ENCODE data around the gene CUX1.
"Not testable (repeated sequence)": the region's sequence is repeated elsewhere in the genome, so short reads cannot be mapped to it uniquely, and the experiment has no call there.

CUX1 gene

DNA sequence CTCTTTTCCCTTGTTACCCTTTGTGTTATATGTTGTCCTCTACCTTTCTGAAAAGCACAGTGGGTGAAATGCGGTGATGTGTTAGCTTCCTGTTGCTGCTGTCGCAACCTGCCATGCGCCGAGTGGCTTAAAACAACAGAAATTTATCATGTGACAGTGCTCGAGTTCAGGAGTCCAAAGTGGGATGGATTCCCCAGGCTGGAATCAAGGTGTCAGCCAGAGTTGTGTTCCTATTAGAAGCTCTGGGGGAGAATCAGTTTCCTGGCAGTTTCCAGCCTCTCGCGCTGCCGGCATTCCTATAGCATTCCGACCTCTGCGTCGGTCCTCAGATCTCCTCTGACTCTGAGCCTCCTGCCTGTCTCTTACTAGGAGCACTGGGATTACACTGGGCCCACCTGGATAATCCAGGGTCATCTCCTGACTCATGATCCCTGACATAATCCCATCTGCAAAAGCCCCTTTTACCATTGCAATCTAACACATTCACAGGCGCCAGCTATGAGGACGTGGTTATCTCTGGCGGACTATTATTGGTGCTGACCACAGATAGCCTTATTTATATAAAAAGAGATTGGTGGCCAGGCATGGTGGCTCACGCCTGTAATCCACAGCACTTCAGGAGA is 207.5 kb downstream of the CUX1 start:
- Histone ChIP-seq H3K36me3 (no peaks in the 10 kb centered on the region; the same call in 1 of the 2 replicates), H3K4me3 (ENCODE audit: low read depth, low read length) (no peak overlapping the region)
- no peak for DNase-seq

DNA sequence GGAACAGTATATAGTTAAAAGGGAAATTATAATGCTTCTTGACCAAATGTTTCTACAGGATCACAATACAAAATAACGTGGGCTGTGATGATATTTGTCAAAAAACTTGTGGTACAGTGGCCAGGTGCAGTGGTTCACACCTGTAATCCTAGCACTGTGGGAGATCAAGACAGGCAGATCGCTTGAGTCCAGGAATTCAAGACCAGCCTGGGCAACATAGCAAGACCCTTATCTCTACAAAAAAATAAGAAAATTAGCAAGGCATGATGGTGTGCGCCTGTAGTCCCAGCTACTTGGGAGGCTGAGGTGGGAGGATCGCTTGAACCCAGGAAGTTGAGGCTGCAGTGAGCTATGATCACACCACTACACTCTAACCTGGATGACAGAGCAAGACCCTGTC is 208.4 kb downstream of the CUX1 start:
- not testable (repeated sequence) for H3K9me3 ChIP-seq; H3K4me1 ChIP-seq; H3K36me3 ChIP-seq; H3K27me3 ChIP-seq; H3K4me3 ChIP-seq (ENCODE audit: low read depth, low read length); DNase-seq

More for the DNA sequence above, 207.5 kb downstream of the CUX1 start:
- TF ChIP-seq, protein P1, sequence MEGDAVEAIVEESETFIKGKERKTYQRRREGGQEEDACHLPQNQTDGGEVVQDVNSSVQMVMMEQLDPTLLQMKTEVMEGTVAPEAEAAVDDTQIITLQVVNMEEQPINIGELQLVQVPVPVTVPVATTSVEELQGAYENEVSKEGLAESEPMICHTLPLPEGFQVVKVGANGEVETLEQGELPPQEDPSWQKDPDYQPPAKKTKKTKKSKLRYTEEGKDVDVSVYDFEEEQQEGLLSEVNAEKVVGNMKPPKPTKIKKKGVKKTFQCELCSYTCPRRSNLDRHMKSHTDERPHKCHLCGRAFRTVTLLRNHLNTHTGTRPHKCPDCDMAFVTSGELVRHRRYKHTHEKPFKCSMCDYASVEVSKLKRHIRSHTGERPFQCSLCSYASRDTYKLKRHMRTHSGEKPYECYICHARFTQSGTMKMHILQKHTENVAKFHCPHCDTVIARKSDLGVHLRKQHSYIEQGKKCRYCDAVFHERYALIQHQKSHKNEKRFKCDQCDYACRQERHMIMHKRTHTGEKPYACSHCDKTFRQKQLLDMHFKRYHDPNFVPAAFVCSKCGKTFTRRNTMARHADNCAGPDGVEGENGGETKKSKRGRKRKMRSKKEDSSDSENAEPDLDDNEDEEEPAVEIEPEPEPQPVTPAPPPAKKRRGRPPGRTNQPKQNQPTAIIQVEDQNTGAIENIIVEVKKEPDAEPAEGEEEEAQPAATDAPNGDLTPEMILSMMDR (IDR thresholded peaks at IDR 0.05; ENCODE audit: low read depth, low read length) = no peak
- Histone ChIP-seq H3K9me3 (no peaks in the 10 kb centered on the region), H3K4me1 (no peaks in the 10 kb centered on the region), H3K27me3 (no peaks in the 10 kb centered on the region)

DNA sequence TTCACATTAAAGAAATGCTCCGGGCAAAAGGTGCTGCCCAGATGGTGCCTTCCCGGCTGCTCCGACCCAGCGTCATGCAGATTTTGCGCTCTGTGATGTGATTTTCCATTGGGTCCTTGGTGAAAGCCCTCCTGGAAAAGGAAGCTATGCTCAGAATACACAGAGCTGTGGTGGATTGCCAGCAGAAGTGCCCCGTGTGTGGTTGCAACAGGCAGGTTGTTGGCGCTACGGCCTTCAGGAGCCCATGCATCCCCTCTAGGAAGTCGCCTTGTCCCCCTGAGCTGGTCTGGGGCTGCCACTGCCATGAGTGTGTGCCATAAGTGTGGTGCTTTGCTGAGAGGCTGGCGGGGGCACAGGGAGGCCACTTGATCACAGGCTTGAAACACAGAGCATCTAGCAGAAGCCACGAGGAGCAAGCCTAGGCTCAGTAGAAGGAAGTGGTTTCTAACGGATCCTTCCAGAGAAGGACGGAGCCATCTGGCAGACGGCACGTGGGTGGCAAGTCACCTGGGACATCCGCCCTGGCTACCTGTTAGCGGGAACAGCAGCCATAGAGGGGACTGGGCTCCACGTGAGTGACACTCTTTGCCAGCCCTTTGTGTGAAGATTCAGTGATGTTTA is 210.9 kb downstream of the CUX1 start:
- no peaks in the 10 kb centered on the region; the same call in 1 of the 2 replicates for H3K36me3 ChIP-seq
- no peak for DNase-seq
- no peak overlapping the region for H3K4me3 ChIP-seq (ENCODE audit: low read depth, low read length)
- no peaks in the 10 kb centered on the region for H3K27me3 ChIP-seq
- H3K9me3 ChIP-seq = no peaks in the 10 kb centered on the region
- no peaks in the 10 kb centered on the region for H3K4me1 ChIP-seq
- TF ChIP-seq, protein P1 (IDR thresholded peaks at IDR 0.05; ENCODE audit: low read depth, low read length) = no peak

DNA sequence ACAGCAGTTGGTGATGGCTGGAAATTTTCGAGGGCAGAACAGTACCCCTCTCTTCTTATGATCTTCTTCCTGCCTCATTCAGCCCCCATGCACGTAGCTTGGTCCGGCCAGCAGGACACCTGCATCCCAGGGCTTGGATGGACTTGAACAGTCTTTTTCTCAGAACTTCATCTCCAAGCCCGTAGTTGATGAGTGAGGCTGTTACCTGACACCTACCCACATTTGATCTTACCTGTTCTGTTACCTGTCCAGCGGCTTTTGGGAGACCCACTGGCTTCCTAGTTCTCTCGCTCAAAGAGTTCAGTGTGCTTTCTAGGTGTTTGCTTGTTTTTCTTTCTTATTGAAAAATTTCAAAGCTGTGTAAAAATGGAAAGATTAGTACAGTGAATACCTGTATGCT is 212.2 kb downstream of the CUX1 start:
- TF ChIP-seq, protein P1 (IDR thresholded peaks at IDR 0.05; ENCODE audit: low read depth, low read length) = no peak
- DNase-seq = no peak
- Histone ChIP-seq H3K4me1 (no peaks in the 10 kb centered on the region), H3K9me3 (no peaks in the 10 kb centered on the region), H3K4me3 (ENCODE audit: low read depth, low read length) (no peak overlapping the region), H3K27me3 (no peaks in the 10 kb centered on the region), H3K36me3 (no peaks in the 10 kb centered on the region; the same call in 1 of the 2 replicates)

DNA sequence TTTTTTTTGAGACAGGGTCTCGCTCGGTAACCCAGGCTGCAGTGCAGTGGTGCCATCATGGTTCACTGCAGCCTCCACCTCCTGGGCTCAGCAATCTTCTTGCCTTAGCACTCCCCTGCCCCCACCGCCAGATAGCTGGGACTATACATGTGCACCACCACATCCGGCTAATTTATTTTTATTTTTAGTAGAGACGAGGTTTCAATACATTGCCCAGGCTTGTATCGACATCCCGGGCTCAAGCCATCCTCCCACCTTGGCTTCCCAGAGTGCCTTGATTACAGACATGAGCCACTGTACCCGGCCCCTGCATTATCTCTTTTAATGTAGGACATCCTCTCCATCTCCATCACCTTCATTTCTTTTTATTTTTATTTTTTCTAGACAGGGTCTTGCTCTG is 213.3 kb downstream of the CUX1 start:
- TF ChIP-seq, protein P1 (IDR thresholded peaks at IDR 0.05; ENCODE audit: low read depth, low read length) = no peak
- Histone ChIP-seq H3K4me1 (no peaks in the 10 kb centered on the region), H3K27me3 (no peaks in the 10 kb centered on the region), H3K36me3 (no peaks in the 10 kb centered on the region; the same call in 1 of the 2 replicates), H3K4me3 (ENCODE audit: low read depth, low read length) (no peak overlapping the region), H3K9me3 (no peaks in the 10 kb centered on the region)
- no peak for DNase-seq

DNA sequence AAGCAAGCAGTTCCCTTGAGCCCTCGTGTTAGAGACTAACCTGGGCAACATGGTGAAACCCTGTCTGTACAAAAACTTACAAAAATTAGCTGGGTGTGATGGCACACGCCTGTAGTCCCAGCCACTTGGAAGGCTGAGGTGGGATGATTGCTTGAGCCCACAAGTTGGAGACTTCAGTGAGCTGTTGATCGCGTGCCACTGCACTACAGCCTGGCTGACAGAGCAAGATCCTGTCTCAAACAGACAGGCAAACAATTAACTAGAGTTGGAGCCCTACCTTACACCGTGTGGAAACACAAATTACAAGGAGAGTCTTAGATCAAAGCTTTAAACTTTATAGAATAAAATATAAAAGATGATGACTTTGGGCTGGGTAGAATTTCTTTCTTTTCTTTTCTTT is 219.5 kb downstream of the CUX1 start:
- TF ChIP-seq, protein P1 (IDR thresholded peaks at IDR 0.05; ENCODE audit: low read depth, low read length) = no peak
- H3K27me3 ChIP-seq = no peaks in the 10 kb centered on the region
- no peaks in the 10 kb centered on the region for H3K9me3 ChIP-seq
- H3K4me3 ChIP-seq (ENCODE audit: low read depth, low read length) = no peak overlapping the region
- no peak for DNase-seq
- H3K36me3 ChIP-seq = no peaks in the 10 kb centered on the region
- no peaks in the 10 kb centered on the region for H3K4me1 ChIP-seq

All from BE2C (cell line).